Activated naive CD8-positive, alpha-beta T cell (primary cell): ENCODE results near the gene C10orf71.

Source experiments
- H3K27ac Mint-ChIP-seq: one replicate; pipeline ENCODE4 v1.8.0; 2021; ENCODE audit warnings: mixed read lengths
- H3K27me3 Mint-ChIP-seq: one replicate; pipeline ENCODE4 v1.8.0; 2021; ENCODE audit warnings: mixed read lengths
- H3K36me3 Mint-ChIP-seq: one replicate; pipeline ENCODE4 v1.8.0; 2021; ENCODE audit warnings: mixed read lengths
- H3K4me1 Mint-ChIP-seq: one replicate; pipeline ENCODE4 v1.8.0; 2021; ENCODE audit warnings: low read depth, mixed read lengths
- H3K4me3 Mint-ChIP-seq: one replicate; pipeline ENCODE4 v1.8.0; 2021; ENCODE audit warnings: mild to moderate bottlenecking, mixed read lengths
- H3K9me3 Mint-ChIP-seq: one replicate; pipeline ENCODE4 v1.8.0; 2021; ENCODE audit warnings: low read depth, mixed read lengths

The C10orf71 gene

DNA sequence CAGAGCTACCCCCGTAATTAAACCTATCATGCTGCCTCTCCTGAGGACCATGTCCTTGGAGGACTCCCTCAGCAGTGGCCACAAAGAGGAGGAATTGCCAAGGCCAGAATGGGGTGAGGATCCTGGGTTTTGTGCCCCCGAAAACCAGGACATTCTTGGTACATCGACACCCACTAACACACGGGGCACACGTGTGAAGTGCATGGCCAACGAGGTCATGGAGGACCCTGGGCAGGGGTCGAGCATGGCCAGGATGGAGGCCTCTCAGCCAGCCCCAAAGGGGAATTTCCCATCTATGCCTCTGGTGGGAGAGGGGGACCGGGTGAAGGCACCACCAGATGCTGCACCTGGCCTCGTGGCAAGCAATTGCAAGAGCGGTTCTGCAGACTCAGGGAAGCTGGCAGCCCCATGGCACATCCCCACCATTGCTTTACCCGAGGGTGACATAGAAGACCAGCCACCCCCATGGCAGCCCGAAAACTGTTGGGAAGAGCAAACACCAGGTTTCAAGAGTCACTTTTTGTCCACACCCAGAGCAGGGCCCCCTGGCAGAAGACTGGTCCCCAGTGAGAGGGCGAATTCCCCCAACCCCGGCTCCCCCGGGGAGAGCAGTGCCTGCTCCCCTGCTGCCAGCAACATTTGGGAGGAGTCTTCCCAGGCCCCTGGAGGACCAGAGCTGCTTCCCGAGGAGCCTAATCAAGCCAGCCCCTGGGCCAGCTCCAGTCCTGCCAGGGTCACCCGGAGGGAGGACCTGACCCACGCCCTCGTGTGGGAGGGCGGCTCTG, 26.4 kb downstream of the C10orf71 start:
- Mint-ChIP-seq H3K4me3 (no peak overlapping the region), H3K36me3 (no peaks in the 10 kb centered on the region), H3K27ac (no peak overlapping the region), H3K27me3 (peaks cover 3% of the 10 kb centered on the region), H3K4me1 (no peaks in the 10 kb centered on the region), H3K9me3 (no peaks in the 10 kb centered on the region)

DNA sequence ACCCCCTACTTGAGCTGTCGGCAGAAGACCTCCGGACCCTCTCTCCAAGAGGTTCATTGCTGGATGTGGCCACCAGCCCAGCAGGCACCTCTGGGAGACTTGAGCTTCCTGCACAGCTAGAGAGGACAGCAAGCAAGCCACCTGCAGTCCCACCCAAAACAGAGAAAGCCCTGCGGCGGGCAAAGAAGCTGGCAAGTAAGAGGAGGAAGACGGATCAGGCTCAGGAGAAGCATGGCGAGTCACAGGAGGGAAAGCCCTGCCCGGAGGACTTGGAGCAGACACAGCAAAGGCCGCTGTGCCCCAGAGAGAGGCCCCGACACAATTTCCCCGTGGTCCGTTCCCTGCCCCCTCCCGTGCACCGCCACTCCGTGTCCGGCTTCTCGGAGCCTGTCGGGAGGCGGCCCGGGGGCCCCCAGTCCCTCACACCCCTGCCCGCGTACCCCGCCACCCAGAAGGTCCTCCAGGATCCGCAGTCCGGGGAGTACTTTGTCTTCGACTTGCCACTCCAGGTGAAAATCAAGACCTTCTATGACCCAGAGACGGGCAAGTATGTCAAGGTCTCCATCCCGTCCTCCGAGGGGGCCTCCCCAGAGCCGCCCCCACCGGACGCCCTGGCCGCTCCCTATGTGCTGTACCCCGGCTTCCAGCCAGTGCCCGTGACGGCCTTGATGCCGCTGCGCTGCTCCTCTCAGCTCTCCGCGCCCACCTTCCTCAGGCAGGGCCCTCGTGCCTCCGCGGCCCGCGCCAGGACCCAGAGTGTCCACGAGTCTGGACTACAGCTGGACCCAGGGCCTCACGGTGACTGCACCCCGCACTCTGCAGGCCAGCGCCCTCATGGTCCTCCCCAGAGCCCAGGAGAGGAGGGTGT, 27.2 kb downstream of the C10orf71 start:
- Mint-ChIP-seq H3K4me1 (no peaks in the 10 kb centered on the region), H3K9me3 (no peaks in the 10 kb centered on the region), H3K27ac (no peak overlapping the region), H3K4me3 (no peak overlapping the region), H3K27me3 (peaks cover 3% of the 10 kb centered on the region), H3K36me3 (no peaks in the 10 kb centered on the region)

DNA sequence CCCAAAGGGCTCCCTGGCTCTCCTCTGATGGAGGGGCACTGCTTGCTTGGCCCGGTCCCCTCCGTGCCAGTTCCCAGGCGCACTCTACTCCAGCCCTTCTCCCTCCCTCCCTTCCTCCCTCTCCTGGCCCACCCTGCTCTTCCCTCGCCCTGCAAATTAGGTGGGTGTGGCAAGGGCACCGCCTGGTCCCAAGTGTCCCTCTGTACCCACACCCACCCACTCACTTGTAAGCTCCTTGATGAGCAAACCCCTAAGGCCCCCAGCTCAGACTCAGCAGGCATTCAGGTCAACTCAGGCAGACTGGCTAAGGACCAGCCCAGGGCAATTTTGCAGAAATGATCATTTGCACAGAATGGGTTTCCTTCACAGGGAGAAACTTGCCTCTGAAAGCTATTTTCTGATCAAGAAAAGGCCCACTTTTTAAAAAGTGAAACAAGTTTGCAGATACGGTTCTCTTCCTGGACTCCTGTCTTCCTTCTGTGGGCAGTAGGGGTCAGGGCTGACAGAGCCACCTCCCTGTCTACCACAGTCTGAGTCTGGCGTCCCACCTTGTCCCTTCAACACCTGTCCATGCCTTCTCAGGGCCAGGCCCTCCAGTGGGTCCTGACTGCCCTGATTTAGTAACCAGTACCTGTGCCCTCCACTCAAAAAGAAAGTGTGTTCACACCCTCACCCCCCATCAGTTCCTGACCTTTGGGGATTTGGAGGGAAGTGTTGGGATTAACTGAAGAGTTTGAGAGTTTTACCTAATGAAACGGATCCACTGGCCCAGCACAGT, 28.3 kb downstream of the C10orf71 start:
- no peaks in the 10 kb centered on the region for H3K4me1 Mint-ChIP-seq
- H3K27me3 Mint-ChIP-seq: peaks cover 3% of the 10 kb centered on the region
- H3K27ac Mint-ChIP-seq: no peak overlapping the region
- H3K36me3 Mint-ChIP-seq: no peaks in the 10 kb centered on the region
- H3K9me3 Mint-ChIP-seq: no peaks in the 10 kb centered on the region
- no peak overlapping the region for H3K4me3 Mint-ChIP-seq

DNA sequence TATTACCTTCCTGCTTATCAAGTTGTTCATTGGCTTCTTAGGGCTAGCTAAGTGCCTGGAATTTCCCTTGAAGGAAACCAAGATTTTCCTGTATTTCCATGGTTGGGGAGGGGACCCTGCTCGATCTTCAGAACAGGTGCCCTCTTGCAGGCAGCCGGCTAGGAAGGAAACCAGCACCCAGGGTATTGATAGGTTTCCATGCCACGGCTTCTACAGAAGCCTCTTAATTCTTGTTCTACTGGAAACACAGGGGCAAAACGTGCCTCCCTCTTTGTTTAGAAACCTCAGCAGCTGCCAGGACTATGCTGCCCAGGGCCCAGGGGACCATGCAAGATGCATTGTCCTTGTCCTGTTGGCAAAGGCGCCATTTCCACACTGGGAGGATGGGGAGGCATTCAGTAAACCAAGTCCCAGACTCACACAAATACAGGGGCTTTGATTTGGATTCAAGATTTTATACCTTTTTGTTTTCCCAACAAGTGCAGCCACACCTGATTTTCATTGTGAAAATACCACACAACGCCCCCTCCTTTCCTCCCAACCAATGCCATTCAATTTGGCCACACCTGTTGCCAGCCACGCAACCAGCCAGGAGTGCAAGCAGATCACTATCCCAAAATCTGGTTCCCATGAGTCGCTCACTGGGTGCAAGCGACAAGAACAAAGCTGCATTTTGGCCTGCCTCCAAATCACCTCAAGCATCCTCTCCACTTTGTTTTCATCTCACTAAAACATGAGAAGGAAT, 29.6 kb downstream of the C10orf71 start:
- H3K4me3 Mint-ChIP-seq: no peak overlapping the region
- H3K36me3 Mint-ChIP-seq: no peaks in the 10 kb centered on the region
- H3K27me3 Mint-ChIP-seq: peaks cover 3% of the 10 kb centered on the region
- H3K9me3 Mint-ChIP-seq: no peaks in the 10 kb centered on the region
- no peaks in the 10 kb centered on the region for H3K4me1 Mint-ChIP-seq
- no peak overlapping the region for H3K27ac Mint-ChIP-seq

DNA sequence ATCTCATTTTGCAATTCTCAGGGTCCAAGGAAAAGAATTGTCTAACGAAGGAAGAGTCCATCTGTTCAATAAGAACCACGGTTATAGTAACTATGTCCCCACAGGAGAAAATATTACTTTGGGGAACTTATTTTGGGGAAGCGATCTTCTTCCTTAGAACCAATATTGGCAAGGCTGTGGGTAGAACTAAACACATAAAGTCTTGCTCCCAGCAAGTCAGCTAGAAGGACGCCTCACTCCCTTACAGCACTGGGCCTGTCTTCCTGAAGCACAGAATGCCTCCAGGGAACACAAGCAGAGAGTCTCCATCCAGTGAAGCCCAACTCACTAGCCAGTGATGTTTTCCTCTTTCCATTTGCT, 30.2 kb downstream of the C10orf71 start:
- no peaks in the 10 kb centered on the region for H3K4me1 Mint-ChIP-seq
- H3K9me3 Mint-ChIP-seq: no peaks in the 10 kb centered on the region
- no peak overlapping the region for H3K4me3 Mint-ChIP-seq
- H3K27ac Mint-ChIP-seq: no peak overlapping the region
- no peaks in the 10 kb centered on the region for H3K36me3 Mint-ChIP-seq
- H3K27me3 Mint-ChIP-seq: peaks cover 3% of the 10 kb centered on the region

DNA sequence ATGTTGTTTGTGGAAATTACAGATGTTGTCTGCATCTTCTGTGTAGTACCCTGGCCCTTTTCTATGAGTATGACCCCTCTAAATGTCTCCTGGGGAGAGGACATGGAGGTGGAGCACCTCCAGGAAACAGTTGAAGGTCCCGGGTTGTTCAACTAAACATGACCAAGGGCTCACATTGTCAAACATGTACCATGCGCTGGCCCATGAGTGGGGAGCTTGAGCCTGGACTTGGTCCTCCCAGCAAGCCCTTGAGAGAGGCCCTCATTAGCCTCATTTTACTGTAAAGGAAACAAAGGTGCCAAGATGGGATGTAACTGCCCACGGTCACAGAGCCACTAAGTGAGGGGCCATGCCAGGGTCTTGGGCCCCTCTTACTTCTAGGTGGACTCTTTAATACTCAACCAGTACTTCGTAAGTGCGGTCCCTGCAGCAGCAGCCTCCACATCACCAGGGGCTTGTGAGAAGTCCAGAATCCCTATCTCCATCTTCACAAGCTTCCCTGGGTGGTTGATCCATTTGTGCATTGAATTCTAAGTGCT, 31.2 kb downstream of the C10orf71 start:
- H3K9me3 Mint-ChIP-seq: peaks cover under 1% of the 10 kb centered on the region
- H3K27ac Mint-ChIP-seq: no peak overlapping the region
- H3K27me3 Mint-ChIP-seq: no peaks in the 10 kb centered on the region
- H3K4me3 Mint-ChIP-seq: no peak overlapping the region
- peaks cover 4% of the 10 kb centered on the region for H3K4me1 Mint-ChIP-seq
- peaks cover 2% of the 10 kb centered on the region for H3K36me3 Mint-ChIP-seq

DNA sequence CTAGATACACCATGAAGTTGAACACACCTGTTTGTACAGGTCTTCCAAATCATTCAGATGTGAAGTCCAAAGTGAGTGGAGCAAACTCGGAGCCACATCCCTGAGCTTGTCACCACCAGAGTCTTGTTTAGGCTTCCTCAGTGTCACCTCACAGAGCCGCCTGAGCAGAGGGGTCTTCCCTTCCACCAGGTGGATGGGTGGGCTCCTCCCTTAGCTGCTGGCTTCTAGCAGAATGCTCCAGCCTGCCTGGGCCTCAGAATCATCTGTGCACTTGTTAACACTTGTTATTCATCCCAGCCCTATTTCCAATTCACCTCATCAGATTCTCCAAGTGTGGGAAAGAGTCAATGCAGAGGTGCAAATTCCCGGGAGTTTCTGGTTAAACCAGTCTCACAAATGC, 32.5 kb downstream of the C10orf71 start:
- Mint-ChIP-seq H3K4me3 (no peak overlapping the region), H3K27me3 (no peaks in the 10 kb centered on the region), H3K4me1 (peaks cover 11% of the 10 kb centered on the region), H3K36me3 (peaks cover 2% of the 10 kb centered on the region), H3K9me3 (peaks cover 12% of the 10 kb centered on the region), H3K27ac (no peak overlapping the region)

DNA sequence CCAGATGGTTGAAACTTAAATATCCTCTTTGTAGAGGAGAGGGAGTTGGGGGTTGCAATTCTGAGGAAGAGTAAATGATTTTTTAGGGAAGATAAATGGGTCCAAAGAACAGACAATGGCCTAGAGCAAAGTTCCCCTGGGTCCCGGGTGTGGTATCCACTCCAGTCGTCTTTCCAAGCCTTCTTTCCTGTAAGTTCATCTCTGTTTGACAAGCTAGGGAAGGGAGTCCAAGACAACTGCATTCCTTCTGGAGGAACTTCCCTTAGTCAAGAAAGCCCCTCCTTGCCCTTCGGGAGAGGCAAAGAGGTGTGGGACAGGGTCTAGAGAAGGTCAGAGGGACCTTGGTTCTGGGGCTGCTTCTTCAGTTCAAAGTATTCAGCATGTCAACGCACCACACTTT, 33.4 kb downstream of the C10orf71 start:
- H3K9me3 Mint-ChIP-seq: peaks cover 12% of the 10 kb centered on the region
- no peak overlapping the region for H3K4me3 Mint-ChIP-seq
- H3K27me3 Mint-ChIP-seq: no peaks in the 10 kb centered on the region
- peaks cover 2% of the 10 kb centered on the region for H3K36me3 Mint-ChIP-seq
- H3K27ac Mint-ChIP-seq: no peak overlapping the region
- peaks cover 11% of the 10 kb centered on the region for H3K4me1 Mint-ChIP-seq

DNA sequence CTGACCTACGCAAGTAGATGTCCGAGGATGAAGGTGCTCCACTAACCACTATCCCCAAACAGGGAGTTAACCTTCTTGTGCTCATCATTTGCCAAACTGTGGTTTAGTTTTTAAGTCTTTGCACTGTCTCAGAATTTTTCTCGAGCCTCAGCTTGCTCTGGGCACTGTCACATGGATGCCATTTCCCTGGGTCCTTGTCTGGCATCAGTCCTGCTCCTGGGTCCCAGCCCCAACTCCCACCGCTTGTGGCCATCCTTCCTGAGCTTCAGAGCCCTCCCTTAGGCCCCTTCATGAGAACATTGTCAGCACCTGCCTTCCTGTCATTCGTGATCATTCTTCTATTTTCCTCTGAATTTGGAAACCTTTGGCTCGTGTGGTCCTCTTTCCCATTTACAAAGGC, 33.8 kb downstream of the C10orf71 start:
- H3K27me3 Mint-ChIP-seq: no peaks in the 10 kb centered on the region
- no peak overlapping the region for H3K27ac Mint-ChIP-seq
- no peak overlapping the region for H3K4me3 Mint-ChIP-seq
- peaks cover 11% of the 10 kb centered on the region for H3K4me1 Mint-ChIP-seq
- peaks cover 2% of the 10 kb centered on the region for H3K36me3 Mint-ChIP-seq
- peaks cover 12% of the 10 kb centered on the region for H3K9me3 Mint-ChIP-seq

DNA sequence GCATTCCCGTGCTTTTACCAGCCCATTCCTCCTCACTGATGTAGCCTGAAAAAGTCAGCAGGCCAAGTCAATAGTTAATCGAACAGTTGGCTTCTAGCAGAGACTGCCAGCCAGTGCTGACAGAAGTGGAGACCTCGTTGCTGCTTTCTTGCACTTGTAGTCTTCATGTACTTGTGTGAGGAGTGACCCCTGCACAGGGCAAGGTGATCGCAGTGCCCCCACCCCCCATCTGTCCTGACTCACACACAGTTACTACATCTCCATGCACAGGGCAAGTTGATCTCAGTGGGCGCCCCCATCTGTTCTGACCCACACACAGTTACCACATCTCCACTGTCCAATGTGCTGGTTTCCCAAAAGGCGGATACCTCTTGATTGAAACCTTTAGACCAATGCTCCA, 34.2 kb downstream of the C10orf71 start:
- Mint-ChIP-seq H3K4me1 (peaks cover 11% of the 10 kb centered on the region), H3K36me3 (peaks cover 2% of the 10 kb centered on the region), H3K27me3 (no peaks in the 10 kb centered on the region), H3K9me3 (peaks cover 12% of the 10 kb centered on the region), H3K27ac (no peak overlapping the region), H3K4me3 (no peak overlapping the region)

DNA sequence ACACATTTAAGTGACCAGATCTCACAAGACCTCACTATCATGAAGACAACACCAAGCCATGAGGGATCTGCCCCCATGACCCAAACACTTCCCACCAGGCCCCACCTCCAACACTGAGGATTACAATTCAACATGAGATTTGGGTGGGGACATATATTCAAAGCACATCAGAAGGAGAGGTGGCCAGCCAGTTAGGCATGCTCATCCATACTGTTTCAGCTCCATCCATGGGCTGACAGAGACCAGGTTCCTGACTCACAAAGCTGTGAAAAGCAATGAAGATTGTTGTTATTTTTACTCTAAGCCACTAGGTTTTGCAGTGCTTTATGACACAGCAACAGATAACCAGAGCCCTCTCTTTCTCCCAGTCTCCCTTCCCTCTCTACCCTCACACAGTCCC, 36.0 kb downstream of the C10orf71 start:
- peaks cover 6% of the 10 kb centered on the region for H3K36me3 Mint-ChIP-seq
- peak overlapping the region; percentile 32 for H3K4me3 Mint-ChIP-seq
- peak overlapping the region; percentile 46 for H3K27ac Mint-ChIP-seq
- peaks cover 12% of the 10 kb centered on the region for H3K9me3 Mint-ChIP-seq
- peaks cover 11% of the 10 kb centered on the region for H3K4me1 Mint-ChIP-seq
- H3K27me3 Mint-ChIP-seq: peaks cover 3% of the 10 kb centered on the region

DNA sequence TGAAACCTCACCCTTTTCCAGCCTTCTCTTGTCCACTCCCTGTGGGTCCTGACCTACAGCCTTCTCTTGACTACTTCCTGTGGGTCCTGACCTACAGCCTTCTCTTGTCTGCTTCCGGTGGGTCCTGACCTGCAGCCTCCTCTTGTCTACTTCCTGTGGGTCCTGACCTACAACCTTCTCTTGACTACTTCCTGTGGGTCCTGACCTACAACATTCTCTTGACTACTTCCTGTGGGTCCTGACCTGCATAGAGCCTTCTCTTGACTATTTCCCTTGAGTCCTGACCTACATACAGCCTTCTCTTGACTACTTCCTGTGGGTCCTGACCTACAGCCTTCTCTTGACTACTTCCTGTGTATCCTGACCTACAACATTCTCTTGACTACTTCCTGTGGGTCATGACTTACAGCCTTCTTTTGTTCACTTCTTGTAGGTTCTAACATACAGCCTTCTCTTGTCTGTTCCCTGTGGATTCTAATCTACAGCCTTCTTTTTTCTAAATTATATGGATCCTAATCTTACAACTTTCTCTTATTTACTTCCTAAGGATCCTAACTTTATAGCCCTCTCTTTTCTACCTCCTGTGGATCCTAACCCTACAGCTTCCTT, 36.5 kb downstream of the C10orf71 start:
- Mint-ChIP-seq H3K9me3 (peaks cover 12% of the 10 kb centered on the region), H3K27ac (peak overlapping the region; percentile 73), H3K27me3 (peaks cover 4% of the 10 kb centered on the region), H3K4me1 (peaks cover 11% of the 10 kb centered on the region), H3K36me3 (peaks cover 6% of the 10 kb centered on the region), H3K4me3 (peak overlapping the region; percentile 32)

DNA sequence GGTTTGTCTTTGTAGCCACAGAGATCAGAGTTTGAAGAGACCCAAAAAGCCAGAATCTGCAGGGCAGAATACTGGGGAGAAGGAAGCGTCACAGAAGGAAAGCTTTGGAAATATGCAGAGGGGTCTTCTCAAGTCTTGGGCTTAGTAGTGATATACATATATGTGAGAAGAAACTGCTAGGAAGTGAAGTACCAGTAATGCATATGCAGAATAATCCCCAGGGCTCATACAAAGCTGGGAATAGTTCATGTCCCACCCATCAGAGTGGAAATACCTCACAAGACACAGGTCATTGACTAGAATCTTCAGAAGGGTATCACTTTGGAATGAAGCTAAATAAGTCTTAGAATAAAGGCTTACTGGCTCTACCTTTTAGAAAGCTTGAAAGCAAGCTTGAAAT, 39.6 kb downstream of the C10orf71 start:
- Mint-ChIP-seq H3K36me3 (peaks cover 6% of the 10 kb centered on the region), H3K27me3 (peaks cover 5% of the 10 kb centered on the region), H3K4me3 (no peak overlapping the region), H3K27ac (no peak overlapping the region), H3K4me1 (peaks cover 11% of the 10 kb centered on the region), H3K9me3 (peaks cover 12% of the 10 kb centered on the region)

DNA sequence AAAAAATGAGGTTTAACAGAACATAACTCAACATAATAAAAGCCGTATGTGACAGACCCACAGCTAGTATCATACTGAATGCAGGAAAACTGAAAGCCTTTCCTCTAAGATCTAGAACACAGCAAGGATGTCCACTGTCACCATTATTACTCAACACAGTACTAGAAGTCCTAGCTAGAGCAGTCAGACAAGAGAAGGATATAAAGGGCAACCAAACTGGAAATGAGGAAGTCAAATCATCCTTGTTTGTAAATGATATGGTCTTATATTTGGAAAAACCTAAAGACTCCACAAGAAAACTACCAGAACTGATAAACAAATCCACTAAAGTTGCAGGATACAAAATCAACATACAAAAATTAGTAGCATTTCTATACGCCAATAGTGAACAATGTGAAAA, 45.9 kb downstream of the C10orf71 start:
- no peak overlapping the region for H3K4me3 Mint-ChIP-seq
- H3K27me3 Mint-ChIP-seq: peaks cover 1% of the 10 kb centered on the region
- H3K4me1 Mint-ChIP-seq: no peaks in the 10 kb centered on the region
- H3K27ac Mint-ChIP-seq: no peak overlapping the region
- peaks cover under 1% of the 10 kb centered on the region for H3K9me3 Mint-ChIP-seq
- H3K36me3 Mint-ChIP-seq: no peaks in the 10 kb centered on the region
